Adrenal gland (tissue), 12 donors: ENCODE results near the gene ZFP1. TPM values are rescaled to one million over a fixed set of nuclear protein-coding genes. Genes with fewer than 3 reads are reported as not detected.
A peak's percentile ranks its signal among the peaks of the same experiment; 100 is the strongest.

Experiments used
- DNase-seq, 7 donors: peaks; one replicate each; pipeline ENCODE4 v3.0.0-alpha.2; 2019 to 2020
- H3K27ac ChIP-seq, 5 donors: fragments of 200-600 bp; sonication (generic) in 4 of 5; 1 replicate in 3 of 5; 2 replicates in 2 of 5; pipeline versions ENCODE4 v1.5.1 to v1.8.0; 2016 to 2020; ENCODE audit warnings: mild to moderate bottlenecking in 1 of 5
- H3K27me3 ChIP-seq: fragments of 200-600 bp; 2 replicates; pipeline ENCODE4 v1.8.0; 2021
- H3K36me3 ChIP-seq, 2 donors: fragments of 200-600 bp; replicated peaks in 1 of 2; 1 replicate in 1 of 2; 2 replicates in 1 of 2; pipeline versions ENCODE4 v1.5.1 to v1.8.0; 2018 to 2022
- H3K4me1 ChIP-seq, 2 donors: fragments of 200-600 bp; replicated peaks in 1 of 2; 1 replicate in 1 of 2; 2 replicates in 1 of 2; pipeline versions ENCODE4 v1.5.1 to v1.8.0; 2018 to 2021
- H3K4me3 ChIP-seq, 4 donors: fragments of 200-600 bp; sonication (generic) in 3 of 4; one replicate each; pipeline ENCODE4 v1.5.1; 2016 to 2018
- H3K9me3 ChIP-seq, 3 donors: fragments of 200-600 bp; sonication (generic) in 1 of 3; replicated peaks in 1 of 3; 1 replicate in 2 of 3; 2 replicates in 1 of 3; pipeline versions ENCODE4 v1.5.1 to v1.8.0; 2016 to 2021
- CTCF ChIP-seq, 6 experiments: fragments of 450-650 bp in 4 of 6; fragments of 200-600 bp in 2 of 6; sonication (generic) in 1 of 6; IDR thresholded peaks; 1 replicate in 5 of 6; 2 replicates in 1 of 6; pipeline versions ENCODE4 v1.5.1 to v1.8.0; 2016 to 2021; ENCODE audit warnings: antibody characterized with exemption in 6 of 6, mild to moderate bottlenecking in 2 of 6, moderate library complexity in 1 of 6
- POLR2A ChIP-seq, 2 donors: fragments of 450-650 bp; IDR thresholded peaks; one replicate each; pipeline ENCODE4 v1.6.1; 2017; ENCODE audit warnings: antibody characterized with exemption in 2 of 2, mild to moderate bottlenecking in 2 of 2, moderate library complexity in 1 of 2
- WGBS, 4 donors: extraction: QIAGEN DNeasy Blood & Tissue Kit in 2 of 4; methylation state at CpG; one replicate each; pipeline versions ENCODE4 v1.1.5 to v1.1.7; 2013 to 2017; 5-methylcytosine and 5-hydroxymethylcytosine counted together
- intact Hi-C, 2 donors: fragments of 100-400 bp; cut with DNase I; formaldehyde crosslinking; loops; one replicate each; pipeline versions ENCODE4 v1.14.1 to v1.15.0; 2022 to 2023
- polyA plus RNA-seq, 3 donors: library from polyadenylated mRNA; stranded (reverse); fragments of 200-250 nt in 2 of 3; fragments of 350-450 nt in 1 of 3; fragmentation: Illumina TruSeq in 1 of 3; extraction: RNeasy Lipid Tissue Mini Kit (QIAGEN cat#74804) in 1 of 3; gene quantifications; one replicate each; pipeline ENCODE4 v1.2.3, GENCODE V29; 2013 to 2014
- total RNA-seq, 9 donors: library from RNA; depleted of rRNA in 4 of 9; stranded (reverse); fragments of >200 nt in 4 of 9; fragments of 120-200 nt in 1 of 9; fragmentation: NEBNext Ultra II Directional in 1 of 9; extraction: Animal tissue kit (Norgen Biotek cat#: 25700) in 1 of 9; gene quantifications; one replicate each; pipeline versions ENCODE4 v1.1.0 to v1.2.4, GENCODE V29; 2013 to 2023
- donor health status: healthy with polysubstance abuse.
- donor health status: Bipolar disorder and iron deficiency.
- donor health status: DM: yes; HTN: yes; CAD: no.
- donor health status: DM: no; HTN: no; CAD: no.
- donor health status: DM: no; HTN: no; CAD: no.
- donor health status: DM: yes; HTN: yes; CAD: no.

Gene ZFP1
- total and polyA plus RNA-seq, 12 donors: 4.5 to 15.1 (median 8.7) TPM

- intact Hi-C loops: no loop called here
- WGBS, 4 donors: 64 to 84% (median 70%) methylated on average over 8 to 19 of the region's 19 CpGs
- Histone ChIP-seq H3K4me3 (no peak within 1 kb of the TSS), H3K9me3 (no peaks in the 10 kb centered on the region), H3K4me1 (peaks cover 8 to 14% of the 10 kb centered on the region in 2 donors), H3K36me3 (no peaks in the 10 kb centered on the region), H3K27ac (peak within 1 kb of the TSS in 3 of 5 donors; percentile 45 to 78 (median 73)), H3K27me3 (no peaks in the 10 kb centered on the region)
- no peak for TF ChIP-seq POLR2A (IDR thresholded peaks at IDR 0.05)
- no peak for TF ChIP-seq CTCF (IDR thresholded peaks at IDR 0.05)
- peak in 6 of 7 donors; percentile 40 to 62 (median 54) for DNase-seq
Measured at GRCh38 chr16:75218256-75219076, 70.1 kb downstream of the ZFP1 start, which contains the start of gene CTRB1. Gene CTRB1 (plus strand): TSS chr16:75218988. CDS start chr16:75219008, 20 bp downstream.

GRCh38 chr16:75219088-75219487 lies 70.8 kb downstream of the ZFP1 start:
- H3K9me3 ChIP-seq: no peaks in the 10 kb centered on the region
- no peak overlapping the region for H3K4me3 ChIP-seq
- intact Hi-C loops: no loop called here
- H3K4me1 ChIP-seq: peaks cover 8 to 14% of the 10 kb centered on the region in 2 donors
- 75 to 82% (median 80%) methylated on average over 3 to 4 of the region's 4 CpGs for WGBS, 4 donors
- TF ChIP-seq CTCF (IDR thresholded peaks at IDR 0.05) (no peak), POLR2A (IDR thresholded peaks at IDR 0.05) (no peak)
- DNase-seq: no peak
- H3K27me3 ChIP-seq: no peaks in the 10 kb centered on the region
- no peak overlapping the region for H3K27ac ChIP-seq
- H3K36me3 ChIP-seq: no peaks in the 10 kb centered on the region

- 65 to 79% (median 74%) methylated on average over 5 of the region's 5 CpGs for WGBS, 4 donors
Measured at GRCh38 chr16:75219838-75220237, 71.5 kb downstream of the ZFP1 start.

More at GRCh38 chr16:75219838-75220237, 71.5 kb downstream of the ZFP1 start:
- no peaks in the 10 kb centered on the region for H3K9me3 ChIP-seq
- intact Hi-C loops: no loop called here
- H3K36me3 ChIP-seq: no peaks in the 10 kb centered on the region
- H3K27ac ChIP-seq: no peak overlapping the region
- no peaks in the 10 kb centered on the region for H3K27me3 ChIP-seq
- H3K4me3 ChIP-seq: no peak overlapping the region
- DNase-seq: no peak
- no peak for TF ChIP-seq POLR2A (IDR thresholded peaks at IDR 0.05)
- no peak for TF ChIP-seq CTCF (IDR thresholded peaks at IDR 0.05)
- H3K4me1 ChIP-seq: peaks cover 8 to 14% of the 10 kb centered on the region in 2 donors

Other genes starting within 250 kb of the ZFP1 start
- gene WDR59, start 163.4 kb upstream of the ZFP1 start, total RNA-seq: 100 to 1,000 TPM in 1 of 9 donors, 10 to 100 TPM in 8; 21.5 to 130 (median 71.3) TPM
- 10 to 100 TPM; 56.7 to 71.1 (median 57.0) TPM for gene WDR59, start 163.4 kb upstream of the ZFP1 start, polyA plus RNA-seq
- 10 to 100 TPM; 10.9 to 29.2 (median 27.1) TPM for gene ZNRF1, start 149.5 kb upstream of the ZFP1 start, total RNA-seq
- gene ZNRF1, start 149.5 kb upstream of the ZFP1 start, polyA plus RNA-seq: 10 to 100 TPM in 2 of 3 donors, 1 to 10 TPM in 1; 9.9 to 20.7 (median 13.6) TPM
- 10 to 100 TPM in 8 of 9 donors, 1 to 10 TPM in 1; 2.4 to 46.0 (median 21.6) TPM for gene LDHD, start 31.7 kb upstream of the ZFP1 start, total RNA-seq
- gene LDHD, start 31.7 kb upstream of the ZFP1 start, polyA plus RNA-seq: 10 to 100 TPM; 11.8 to 18.9 (median 12.1) TPM
- 10 to 100 TPM in 1 of 9 donors, 1 to 10 TPM in 4, not detected in 4; 1.5 to 15.1 (median 3.8) TPM for gene CTRB2, start 58.6 kb downstream of the ZFP1 start, total RNA-seq
- 1 to 10 TPM in 1 of 3 donors, under 1 TPM in 1, not detected in 1; 0.88 to 2.5 TPM for gene CTRB2, start 58.6 kb downstream of the ZFP1 start, polyA plus RNA-seq
- 1 to 10 TPM in 6 of 9 donors, under 1 TPM in 1, not detected in 2; 0.67 to 9.9 (median 1.7) TPM for gene CTRB1, start 70.5 kb downstream of the ZFP1 start, total RNA-seq
- 1 to 10 TPM in 2 of 3 donors, not detected in 1; 2.0 to 4.2 TPM for gene CTRB1, start 70.5 kb downstream of the ZFP1 start, polyA plus RNA-seq
- gene BCAR1, start 103.1 kb downstream of the ZFP1 start, total RNA-seq: 10 to 100 TPM; 18.2 to 74.9 (median 64.8) TPM
- gene BCAR1, start 103.1 kb downstream of the ZFP1 start, polyA plus RNA-seq: 10 to 100 TPM; 10.2 to 87.7 (median 54.3) TPM